LoVo (cell line): ENCODE measurements around the gene MBD3L2B.

Experiments
- DNase-seq: peaks from one replicate; pipeline ENCODE4 v3.0.0-alpha.2; 2016; ENCODE audit warnings: low spot score

The MBD3L2B gene

GRCh38 chr19:7010722-7011593 is 10.3 kb downstream of the MBD3L2B start:
- DNase-seq = no peak

GRCh38 chr19:7007859-7008258 is 13.4 kb downstream of the MBD3L2B start:
- no peak for DNase-seq

GRCh38 chr19:7006135-7006704 is 15.0 kb downstream of the MBD3L2B start:
- DNase-seq = no peak

- peak; percentile 38 for DNase-seq
Measured at GRCh38 chr19:7004313-7004931, 16.8 kb downstream of the MBD3L2B start.

- DNase-seq = no peak
Measured at GRCh38 chr19:7000816-7001215, 20.4 kb downstream of the MBD3L2B start.

- no peak for DNase-seq
Measured at GRCh38 chr19:7000333-7000732, 20.9 kb downstream of the MBD3L2B start.

GRCh38 chr19:6999933-7000332 is 21.3 kb downstream of the MBD3L2B start:
- DNase-seq = no peak

GRCh38 chr19:6997679-6998445 is 23.4 kb downstream of the MBD3L2B start:
- no peak for DNase-seq

GRCh38 chr19:6996810-6997209 is 24.4 kb downstream of the MBD3L2B start:
- no peak for DNase-seq

- DNase-seq = no peak
Measured at GRCh38 chr19:6995054-6995453, 26.2 kb downstream of the MBD3L2B start.

- no peak for DNase-seq
Measured at GRCh38 chr19:6988257-6988656, 33.0 kb downstream of the MBD3L2B start.

- DNase-seq = no peak
Measured at GRCh38 chr19:6987850-6988249, 33.4 kb downstream of the MBD3L2B start.

GRCh38 chr19:6983448-6983847 is 37.8 kb downstream of the MBD3L2B start:
- DNase-seq = no peak

- DNase-seq = no peak
Measured at GRCh38 chr19:6979399-6979798, 41.8 kb downstream of the MBD3L2B start.

GRCh38 chr19:6976197-6976596 is 45.0 kb downstream of the MBD3L2B start:
- no peak for DNase-seq

- no peak for DNase-seq
Measured at GRCh38 chr19:6971366-6971765, 49.9 kb downstream of the MBD3L2B start.

- DNase-seq = no peak
Measured at GRCh38 chr19:6970443-6970842, 50.8 kb downstream of the MBD3L2B start.

GRCh38 chr19:6970021-6970420 is 51.2 kb downstream of the MBD3L2B start:
- no peak for DNase-seq

- no peak for DNase-seq
Measured at GRCh38 chr19:6969490-6969889, 51.7 kb downstream of the MBD3L2B start.
